ENCODE data around the gene DNAJB12.

DNA sequence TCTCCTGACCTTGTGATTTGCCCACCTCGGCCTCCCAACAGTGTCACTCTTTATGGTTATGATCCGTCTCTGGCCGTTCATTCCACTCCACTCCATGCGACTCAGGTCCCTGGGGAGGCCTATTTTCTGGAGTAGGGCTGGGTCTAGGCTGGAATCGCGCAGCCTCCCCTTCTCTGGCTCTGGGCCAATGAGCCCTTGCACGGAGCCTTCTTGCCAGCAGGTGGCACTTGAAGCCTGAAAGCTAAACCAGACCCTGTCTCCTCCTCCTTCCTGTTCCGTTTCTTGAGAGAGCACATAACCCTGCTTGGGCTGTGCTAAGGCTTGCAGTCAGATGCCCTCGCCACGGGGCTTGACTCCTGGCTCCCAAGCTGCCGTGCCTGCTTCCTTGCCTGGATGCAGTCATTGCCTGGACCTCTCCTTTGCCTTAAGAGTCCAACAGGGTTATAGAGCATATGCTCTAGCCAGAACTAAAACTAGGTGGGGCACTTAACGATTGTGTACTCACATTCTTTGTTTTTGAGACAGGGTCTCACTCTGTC, 9.6 kb upstream of the DNAJB12 start:
- TF ChIP-seq POLR2A (IDR thresholded peaks at IDR 0.05) = no peak
- TF ChIP-seq, protein P1, sequence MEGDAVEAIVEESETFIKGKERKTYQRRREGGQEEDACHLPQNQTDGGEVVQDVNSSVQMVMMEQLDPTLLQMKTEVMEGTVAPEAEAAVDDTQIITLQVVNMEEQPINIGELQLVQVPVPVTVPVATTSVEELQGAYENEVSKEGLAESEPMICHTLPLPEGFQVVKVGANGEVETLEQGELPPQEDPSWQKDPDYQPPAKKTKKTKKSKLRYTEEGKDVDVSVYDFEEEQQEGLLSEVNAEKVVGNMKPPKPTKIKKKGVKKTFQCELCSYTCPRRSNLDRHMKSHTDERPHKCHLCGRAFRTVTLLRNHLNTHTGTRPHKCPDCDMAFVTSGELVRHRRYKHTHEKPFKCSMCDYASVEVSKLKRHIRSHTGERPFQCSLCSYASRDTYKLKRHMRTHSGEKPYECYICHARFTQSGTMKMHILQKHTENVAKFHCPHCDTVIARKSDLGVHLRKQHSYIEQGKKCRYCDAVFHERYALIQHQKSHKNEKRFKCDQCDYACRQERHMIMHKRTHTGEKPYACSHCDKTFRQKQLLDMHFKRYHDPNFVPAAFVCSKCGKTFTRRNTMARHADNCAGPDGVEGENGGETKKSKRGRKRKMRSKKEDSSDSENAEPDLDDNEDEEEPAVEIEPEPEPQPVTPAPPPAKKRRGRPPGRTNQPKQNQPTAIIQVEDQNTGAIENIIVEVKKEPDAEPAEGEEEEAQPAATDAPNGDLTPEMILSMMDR (IDR thresholded peaks at IDR 0.05) = peak; percentile 80 to 87 (median 85)

Data from testis (tissue), 2 donors.